ENCODE results near the gene TEP1.

DNA sequence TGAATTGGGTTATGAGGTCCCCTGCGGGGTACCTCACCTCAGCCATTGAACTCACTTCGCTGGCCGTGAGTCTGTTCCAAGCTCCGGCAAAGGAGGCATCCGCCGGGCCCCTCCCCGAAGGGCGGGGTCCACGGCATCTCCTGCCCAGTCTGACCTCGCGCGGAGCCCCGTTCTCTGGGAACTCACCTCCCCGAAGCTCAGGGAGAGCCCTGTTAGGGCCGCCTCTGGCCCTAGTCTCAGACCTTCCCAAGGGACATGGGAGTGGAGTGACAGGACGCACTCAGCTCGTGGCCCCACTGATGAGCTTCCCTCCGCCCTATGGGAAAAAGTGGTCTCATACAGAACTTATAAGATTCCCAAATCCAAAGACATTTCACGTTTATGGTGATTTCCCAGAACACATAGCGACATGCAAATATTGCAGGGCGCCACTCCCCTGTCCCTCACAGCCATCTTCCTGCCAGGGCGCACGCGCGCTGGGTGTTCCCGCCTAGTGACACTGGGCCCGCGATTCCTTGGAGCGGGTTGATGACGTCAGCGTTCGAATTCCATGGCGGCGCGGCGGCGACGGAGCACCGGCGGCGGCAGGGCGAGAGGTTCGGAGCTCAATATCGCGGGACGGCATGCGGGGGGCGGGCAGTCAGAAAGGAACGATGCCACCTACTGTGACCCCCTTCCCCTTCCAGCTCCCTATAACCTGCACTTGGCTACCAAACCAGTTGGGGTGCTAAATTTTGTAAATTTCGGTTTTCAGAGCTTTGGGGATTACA, 70.0 kb downstream of the TEP1 start, which contains the start of gene PARP2:
- TF ChIP-seq, protein P1, sequence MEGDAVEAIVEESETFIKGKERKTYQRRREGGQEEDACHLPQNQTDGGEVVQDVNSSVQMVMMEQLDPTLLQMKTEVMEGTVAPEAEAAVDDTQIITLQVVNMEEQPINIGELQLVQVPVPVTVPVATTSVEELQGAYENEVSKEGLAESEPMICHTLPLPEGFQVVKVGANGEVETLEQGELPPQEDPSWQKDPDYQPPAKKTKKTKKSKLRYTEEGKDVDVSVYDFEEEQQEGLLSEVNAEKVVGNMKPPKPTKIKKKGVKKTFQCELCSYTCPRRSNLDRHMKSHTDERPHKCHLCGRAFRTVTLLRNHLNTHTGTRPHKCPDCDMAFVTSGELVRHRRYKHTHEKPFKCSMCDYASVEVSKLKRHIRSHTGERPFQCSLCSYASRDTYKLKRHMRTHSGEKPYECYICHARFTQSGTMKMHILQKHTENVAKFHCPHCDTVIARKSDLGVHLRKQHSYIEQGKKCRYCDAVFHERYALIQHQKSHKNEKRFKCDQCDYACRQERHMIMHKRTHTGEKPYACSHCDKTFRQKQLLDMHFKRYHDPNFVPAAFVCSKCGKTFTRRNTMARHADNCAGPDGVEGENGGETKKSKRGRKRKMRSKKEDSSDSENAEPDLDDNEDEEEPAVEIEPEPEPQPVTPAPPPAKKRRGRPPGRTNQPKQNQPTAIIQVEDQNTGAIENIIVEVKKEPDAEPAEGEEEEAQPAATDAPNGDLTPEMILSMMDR (IDR thresholded peaks at IDR 0.05; ENCODE audit: control extremely low read depth in 1 of 3, insufficient read depth in 1 of 3, low read depth in 1 of 3, low read length in 3 of 3) = no peak
- TF ChIP-seq, protein P2, sequence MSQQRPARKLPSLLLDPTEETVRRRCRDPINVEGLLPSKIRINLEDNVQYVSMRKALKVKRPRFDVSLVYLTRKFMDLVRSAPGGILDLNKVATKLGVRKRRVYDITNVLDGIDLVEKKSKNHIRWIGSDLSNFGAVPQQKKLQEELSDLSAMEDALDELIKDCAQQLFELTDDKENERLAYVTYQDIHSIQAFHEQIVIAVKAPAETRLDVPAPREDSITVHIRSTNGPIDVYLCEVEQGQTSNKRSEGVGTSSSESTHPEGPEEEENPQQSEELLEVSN (IDR thresholded peaks at IDR 0.05) = peak; percentile 86
- TF ChIP-seq POLR2A (IDR thresholded peaks at IDR 0.05; ENCODE audit: control extremely low read depth in 1 of 2, low read depth in 2 of 2, low read length in 2 of 2) = peak; percentile 97 to 100
- no peak for TF ChIP-seq SIX5 (IDR thresholded peaks at IDR 0.05; ENCODE audit: low read depth, low read length)
- TF ChIP-seq, protein P3, sequence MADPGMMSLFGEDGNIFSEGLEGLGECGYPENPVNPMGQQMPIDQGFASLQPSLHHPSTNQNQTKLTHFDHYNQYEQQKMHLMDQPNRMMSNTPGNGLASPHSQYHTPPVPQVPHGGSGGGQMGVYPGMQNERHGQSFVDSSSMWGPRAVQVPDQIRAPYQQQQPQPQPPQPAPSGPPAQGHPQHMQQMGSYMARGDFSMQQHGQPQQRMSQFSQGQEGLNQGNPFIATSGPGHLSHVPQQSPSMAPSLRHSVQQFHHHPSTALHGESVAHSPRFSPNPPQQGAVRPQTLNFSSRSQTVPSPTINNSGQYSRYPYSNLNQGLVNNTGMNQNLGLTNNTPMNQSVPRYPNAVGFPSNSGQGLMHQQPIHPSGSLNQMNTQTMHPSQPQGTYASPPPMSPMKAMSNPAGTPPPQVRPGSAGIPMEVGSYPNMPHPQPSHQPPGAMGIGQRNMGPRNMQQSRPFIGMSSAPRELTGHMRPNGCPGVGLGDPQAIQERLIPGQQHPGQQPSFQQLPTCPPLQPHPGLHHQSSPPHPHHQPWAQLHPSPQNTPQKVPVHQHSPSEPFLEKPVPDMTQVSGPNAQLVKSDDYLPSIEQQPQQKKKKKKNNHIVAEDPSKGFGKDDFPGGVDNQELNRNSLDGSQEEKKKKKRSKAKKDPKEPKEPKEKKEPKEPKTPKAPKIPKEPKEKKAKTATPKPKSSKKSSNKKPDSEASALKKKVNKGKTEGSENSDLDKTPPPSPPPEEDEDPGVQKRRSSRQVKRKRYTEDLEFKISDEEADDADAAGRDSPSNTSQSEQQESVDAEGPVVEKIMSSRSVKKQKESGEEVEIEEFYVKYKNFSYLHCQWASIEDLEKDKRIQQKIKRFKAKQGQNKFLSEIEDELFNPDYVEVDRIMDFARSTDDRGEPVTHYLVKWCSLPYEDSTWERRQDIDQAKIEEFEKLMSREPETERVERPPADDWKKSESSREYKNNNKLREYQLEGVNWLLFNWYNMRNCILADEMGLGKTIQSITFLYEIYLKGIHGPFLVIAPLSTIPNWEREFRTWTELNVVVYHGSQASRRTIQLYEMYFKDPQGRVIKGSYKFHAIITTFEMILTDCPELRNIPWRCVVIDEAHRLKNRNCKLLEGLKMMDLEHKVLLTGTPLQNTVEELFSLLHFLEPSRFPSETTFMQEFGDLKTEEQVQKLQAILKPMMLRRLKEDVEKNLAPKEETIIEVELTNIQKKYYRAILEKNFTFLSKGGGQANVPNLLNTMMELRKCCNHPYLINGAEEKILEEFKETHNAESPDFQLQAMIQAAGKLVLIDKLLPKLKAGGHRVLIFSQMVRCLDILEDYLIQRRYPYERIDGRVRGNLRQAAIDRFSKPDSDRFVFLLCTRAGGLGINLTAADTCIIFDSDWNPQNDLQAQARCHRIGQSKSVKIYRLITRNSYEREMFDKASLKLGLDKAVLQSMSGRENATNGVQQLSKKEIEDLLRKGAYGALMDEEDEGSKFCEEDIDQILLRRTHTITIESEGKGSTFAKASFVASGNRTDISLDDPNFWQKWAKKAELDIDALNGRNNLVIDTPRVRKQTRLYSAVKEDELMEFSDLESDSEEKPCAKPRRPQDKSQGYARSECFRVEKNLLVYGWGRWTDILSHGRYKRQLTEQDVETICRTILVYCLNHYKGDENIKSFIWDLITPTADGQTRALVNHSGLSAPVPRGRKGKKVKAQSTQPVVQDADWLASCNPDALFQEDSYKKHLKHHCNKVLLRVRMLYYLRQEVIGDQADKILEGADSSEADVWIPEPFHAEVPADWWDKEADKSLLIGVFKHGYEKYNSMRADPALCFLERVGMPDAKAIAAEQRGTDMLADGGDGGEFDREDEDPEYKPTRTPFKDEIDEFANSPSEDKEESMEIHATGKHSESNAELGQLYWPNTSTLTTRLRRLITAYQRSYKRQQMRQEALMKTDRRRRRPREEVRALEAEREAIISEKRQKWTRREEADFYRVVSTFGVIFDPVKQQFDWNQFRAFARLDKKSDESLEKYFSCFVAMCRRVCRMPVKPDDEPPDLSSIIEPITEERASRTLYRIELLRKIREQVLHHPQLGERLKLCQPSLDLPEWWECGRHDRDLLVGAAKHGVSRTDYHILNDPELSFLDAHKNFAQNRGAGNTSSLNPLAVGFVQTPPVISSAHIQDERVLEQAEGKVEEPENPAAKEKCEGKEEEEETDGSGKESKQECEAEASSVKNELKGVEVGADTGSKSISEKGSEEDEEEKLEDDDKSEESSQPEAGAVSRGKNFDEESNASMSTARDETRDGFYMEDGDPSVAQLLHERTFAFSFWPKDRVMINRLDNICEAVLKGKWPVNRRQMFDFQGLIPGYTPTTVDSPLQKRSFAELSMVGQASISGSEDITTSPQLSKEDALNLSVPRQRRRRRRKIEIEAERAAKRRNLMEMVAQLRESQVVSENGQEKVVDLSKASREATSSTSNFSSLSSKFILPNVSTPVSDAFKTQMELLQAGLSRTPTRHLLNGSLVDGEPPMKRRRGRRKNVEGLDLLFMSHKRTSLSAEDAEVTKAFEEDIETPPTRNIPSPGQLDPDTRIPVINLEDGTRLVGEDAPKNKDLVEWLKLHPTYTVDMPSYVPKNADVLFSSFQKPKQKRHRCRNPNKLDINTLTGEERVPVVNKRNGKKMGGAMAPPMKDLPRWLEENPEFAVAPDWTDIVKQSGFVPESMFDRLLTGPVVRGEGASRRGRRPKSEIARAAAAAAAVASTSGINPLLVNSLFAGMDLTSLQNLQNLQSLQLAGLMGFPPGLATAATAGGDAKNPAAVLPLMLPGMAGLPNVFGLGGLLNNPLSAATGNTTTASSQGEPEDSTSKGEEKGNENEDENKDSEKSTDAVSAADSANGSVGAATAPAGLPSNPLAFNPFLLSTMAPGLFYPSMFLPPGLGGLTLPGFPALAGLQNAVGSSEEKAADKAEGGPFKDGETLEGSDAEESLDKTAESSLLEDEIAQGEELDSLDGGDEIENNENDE (IDR thresholded peaks at IDR 0.05; ENCODE audit: insufficient replicate concordance, low read length) = no peak
- peak; percentile 85 for TF ChIP-seq YY1 (IDR thresholded peaks at IDR 0.05; ENCODE audit: low read depth, low read length)
